Activated CD8-positive, alpha-beta T cell treated with anti-CD3 and anti-CD28 coated beads, Interleukin-2, amount 10 ng/mL, durations not matched to agents 7 days and 5 days (primary cell): Measurements from ENCODE around the gene TBRG4. TPM values are rescaled to one million over a fixed set of nuclear protein-coding genes. Genes with fewer than 3 reads are reported as not detected.
A peak's percentile ranks its signal among the peaks of the same experiment; 100 is the strongest.

ENCODE experiments used
- ATAC-seq: fragments of 150-1000 bp; cut with Tn5 transposase; one replicate; pipeline ENCODE4 v1.10.0; 2021; ENCODE audit warnings: moderate library complexity
- CTCF ChIA-PET: fragments of 350-600 bp; sonication (Branson Sonifier 250); formaldehyde crosslinking; loops from one replicate; lab custom pipeline; 2021; ENCODE audit warnings: antibody characterized with exemption; lab: Charles Lee
- POLR2A ChIA-PET: fragments of 350-600 bp; sonication (Branson Sonifier 250); formaldehyde crosslinking; loops from one replicate; lab custom pipeline; 2021; ENCODE audit warnings: antibody characterized with exemption; lab: Charles Lee
- DNase-seq: peaks from one replicate; pipeline ENCODE4 v3.0.0-alpha.2; 2020
- H3K27ac Mint-ChIP-seq: one replicate; pipeline ENCODE4 v1.8.0; 2021; ENCODE audit warnings: mild to moderate bottlenecking, mixed read lengths
- H3K27me3 Mint-ChIP-seq: one replicate; pipeline ENCODE4 v1.8.0; 2021; ENCODE audit warnings: low read depth, mixed read lengths
- H3K36me3 Mint-ChIP-seq: one replicate; pipeline ENCODE4 v1.8.0; 2021; ENCODE audit warnings: low read depth, mixed read lengths
- H3K4me1 Mint-ChIP-seq: one replicate; pipeline ENCODE4 v1.8.0; 2021; ENCODE audit warnings: low read depth, mixed read lengths
- H3K4me3 Mint-ChIP-seq: one replicate; pipeline ENCODE4 v1.8.0; 2021; ENCODE audit warnings: mild to moderate bottlenecking, mixed read lengths
- H3K9me3 Mint-ChIP-seq: one replicate; pipeline ENCODE4 v1.8.0; 2022; ENCODE audit warnings: mixed read lengths; ENCODE audit not compliant: insufficient read depth
- total RNA-seq, 2 experiments: library from RNA; stranded (reverse); gene quantifications; one replicate each; pipeline ENCODE4 v1.2.3, GENCODE V29; 2021

TBRG4 gene
- total RNA-seq, 2 experiments from 2014 or later, result 133 to 137 TPM

DNA sequence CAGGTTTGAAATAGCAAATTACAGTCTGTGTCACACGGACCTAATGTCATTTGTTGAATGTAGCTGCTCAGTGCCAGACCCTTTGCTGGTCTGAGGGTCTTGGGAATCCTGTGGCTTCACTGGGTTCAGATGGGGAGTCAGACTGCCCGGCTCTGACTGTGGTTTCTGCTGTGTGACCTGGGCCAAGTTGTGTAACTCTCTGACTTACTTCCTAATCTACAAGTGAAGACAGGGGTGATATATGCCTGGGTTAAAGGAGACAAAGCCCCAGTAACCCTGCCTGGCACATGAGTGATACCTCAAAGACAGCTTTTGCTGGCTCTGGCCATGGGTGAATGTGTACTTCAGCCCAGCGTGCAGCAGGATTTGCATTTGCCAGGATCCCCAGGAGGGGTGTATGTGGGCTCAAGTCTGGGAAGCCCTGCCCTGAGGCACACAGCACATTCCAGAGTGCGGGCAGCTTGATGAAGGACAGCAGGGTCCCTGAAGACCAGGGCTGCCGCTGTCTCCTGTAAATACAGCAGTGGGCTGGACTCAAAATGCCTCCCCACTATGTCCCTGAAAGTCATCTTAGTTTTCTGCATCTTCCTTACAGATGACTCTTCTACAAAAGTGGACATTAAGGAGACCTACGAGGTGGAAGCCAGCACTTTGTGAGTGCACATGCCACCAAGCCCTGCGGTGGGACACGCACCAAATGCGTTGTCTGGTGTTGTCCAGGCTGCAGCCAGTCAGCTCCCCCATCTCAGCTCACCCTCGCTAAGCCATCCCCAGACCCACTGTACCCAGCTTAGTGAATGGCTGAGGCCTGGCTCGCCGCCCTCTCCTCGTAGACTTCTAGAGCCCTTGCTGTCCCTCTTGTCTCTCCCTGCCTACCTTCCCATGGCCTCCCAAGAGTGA is 39.1 kb downstream of the TBRG4 start:
- Mint-ChIP-seq H3K27me3 (no peaks in the 10 kb centered on the region), H3K9me3 (no peaks in the 10 kb centered on the region), H3K27ac (peak overlapping the region; percentile 44), H3K4me3 (no peak overlapping the region), H3K36me3 (peaks cover 66% of the 10 kb centered on the region), H3K4me1 (peaks cover 18% of the 10 kb centered on the region)
- DNase-seq, result no peak
- POLR2A ChIA-PET, result interaction anchor here (1.0 kb wide), 1 partner anchor 8 kb away, joined by 3 read pairs; no protein-coding TSS in a partner anchor
- CTCF ChIA-PET, result interaction anchor here (0.7 to 2.6 kb wide), 3 partner anchors 63 to 99 kb away, joined by 3 to 10 read pairs (median 5); no protein-coding TSS in a partner anchor
- ATAC-seq, result no peak

DNA sequence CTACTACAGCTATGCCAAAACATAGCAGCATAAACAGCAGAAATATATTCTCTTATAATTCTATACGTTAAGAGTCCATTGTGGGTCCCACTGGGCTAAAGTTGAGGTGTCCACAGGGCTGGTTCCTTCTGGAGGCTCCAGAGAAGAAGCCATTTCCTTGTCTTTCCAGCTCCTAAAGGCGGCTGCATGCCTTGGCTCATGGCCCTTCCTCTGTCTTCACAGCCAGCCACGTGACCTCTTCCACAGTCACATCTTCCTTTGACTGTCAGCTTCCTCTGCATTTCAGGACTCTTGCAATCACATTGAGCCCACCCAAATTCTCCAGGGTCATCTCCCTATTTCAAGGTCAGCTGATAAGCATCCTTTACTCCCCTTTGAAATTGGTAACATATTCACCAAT is 40.0 kb downstream of the TBRG4 start:
- Mint-ChIP-seq H3K9me3 (no peaks in the 10 kb centered on the region), H3K4me3 (no peak overlapping the region), H3K4me1 (peaks cover 18% of the 10 kb centered on the region), H3K36me3 (peaks cover 62% of the 10 kb centered on the region), H3K27ac (no peak overlapping the region), H3K27me3 (no peaks in the 10 kb centered on the region)
- ATAC-seq, result no peak
- ChIA-PET CTCF (interaction anchor here (1.0 to 2.6 kb wide), 3 partner anchors 18 to 99 kb away, joined by 3 to 10 read pairs (median 3); no protein-coding TSS in a partner anchor), POLR2A (interaction anchor here (1.0 kb wide), 1 partner anchor 9 kb away, joined by 3 read pairs; no protein-coding TSS in a partner anchor)
- DNase-seq, result no peak

DNA sequence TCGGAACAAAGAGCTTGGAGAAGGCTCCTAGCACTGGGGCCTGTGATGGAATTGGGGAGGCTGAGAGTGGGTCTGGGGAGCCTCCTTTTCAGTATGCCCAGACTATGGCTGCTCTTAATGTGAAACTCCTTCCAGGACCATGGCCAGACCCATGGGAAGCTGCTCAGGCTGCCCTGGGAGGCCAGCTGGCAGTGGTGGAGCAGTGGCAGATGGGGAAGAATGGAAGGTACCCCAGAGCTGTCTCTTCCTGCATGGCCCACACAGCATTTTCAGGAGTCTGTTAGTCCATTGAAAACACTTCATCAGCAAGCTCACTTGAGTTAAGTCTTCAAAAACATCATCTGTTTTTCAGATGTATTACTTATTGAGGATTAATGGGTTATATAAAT is 41.2 kb downstream of the TBRG4 start:
- no peaks in the 10 kb centered on the region for H3K9me3 Mint-ChIP-seq
- H3K36me3 Mint-ChIP-seq, result peaks cover 65% of the 10 kb centered on the region
- ChIA-PET CTCF (interaction anchor here (1.0 to 1.3 kb wide), 3 partner anchors 66 to 98 kb away, joined by 3 read pairs; no protein-coding TSS in a partner anchor), POLR2A (interaction anchor here (1.0 kb wide), 1 partner anchor 30 kb away, joined by 3 read pairs; no protein-coding TSS in a partner anchor)
- no peak overlapping the region for H3K27ac Mint-ChIP-seq
- no peak overlapping the region for H3K4me3 Mint-ChIP-seq
- H3K27me3 Mint-ChIP-seq, result no peaks in the 10 kb centered on the region
- peaks cover 24% of the 10 kb centered on the region for H3K4me1 Mint-ChIP-seq
- ATAC-seq (no peak), DNase-seq (no peak)

DNA sequence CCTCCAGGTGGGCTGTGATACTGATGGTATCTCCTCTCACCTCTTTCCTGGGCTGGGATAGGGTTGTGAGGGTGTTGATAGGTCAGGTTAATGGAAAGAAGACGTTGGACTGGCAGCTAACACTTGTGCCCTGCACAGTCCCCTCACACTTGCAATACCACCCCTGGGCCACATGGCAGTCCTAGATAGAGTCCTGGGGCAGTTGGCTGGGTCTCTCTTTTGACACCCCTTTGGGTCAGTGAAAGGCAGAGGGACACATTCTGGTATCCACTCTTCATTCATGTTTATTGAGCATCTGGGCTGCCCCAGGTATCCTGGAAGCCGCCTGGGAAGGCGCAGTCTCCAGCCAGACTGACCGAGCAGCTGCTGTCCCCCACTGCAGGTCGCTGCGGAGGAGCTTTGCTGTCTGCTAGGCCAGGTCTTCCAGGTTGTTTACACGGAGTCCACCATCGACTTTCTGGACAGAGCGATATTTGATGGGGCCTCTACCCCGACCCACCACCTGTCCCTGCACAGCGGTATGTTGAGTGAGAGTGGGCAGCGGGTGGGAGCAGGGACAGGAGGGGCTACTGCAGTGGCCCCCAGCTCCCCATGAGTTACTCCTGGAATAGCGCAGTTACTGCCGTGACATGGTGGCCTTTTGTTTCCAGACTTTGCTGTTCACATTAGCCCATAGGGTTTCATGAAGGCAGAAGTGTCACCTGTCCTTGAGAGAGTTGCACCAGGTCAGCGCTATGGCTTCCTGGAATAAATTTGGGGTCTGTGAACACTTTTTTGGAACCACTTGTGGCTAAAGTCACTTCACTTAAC is 41.8 kb downstream of the TBRG4 start:
- Mint-ChIP-seq H3K27me3 (no peaks in the 10 kb centered on the region), H3K4me3 (no peak overlapping the region), H3K27ac (no peak overlapping the region), H3K4me1 (peaks cover 24% of the 10 kb centered on the region), H3K36me3 (peaks cover 64% of the 10 kb centered on the region), H3K9me3 (no peaks in the 10 kb centered on the region)
- DNase-seq, result no peak
- peak; percentile 48 for ATAC-seq
- CTCF ChIA-PET, result interaction anchor here (1.0 to 1.3 kb wide), 3 partner anchors 18 to 97 kb away, joined by 3 read pairs; no protein-coding TSS in a partner anchor
- POLR2A ChIA-PET, result interaction anchor here (1.0 kb wide), 1 partner anchor 30 kb away, joined by 3 read pairs; no protein-coding TSS in a partner anchor

DNA sequence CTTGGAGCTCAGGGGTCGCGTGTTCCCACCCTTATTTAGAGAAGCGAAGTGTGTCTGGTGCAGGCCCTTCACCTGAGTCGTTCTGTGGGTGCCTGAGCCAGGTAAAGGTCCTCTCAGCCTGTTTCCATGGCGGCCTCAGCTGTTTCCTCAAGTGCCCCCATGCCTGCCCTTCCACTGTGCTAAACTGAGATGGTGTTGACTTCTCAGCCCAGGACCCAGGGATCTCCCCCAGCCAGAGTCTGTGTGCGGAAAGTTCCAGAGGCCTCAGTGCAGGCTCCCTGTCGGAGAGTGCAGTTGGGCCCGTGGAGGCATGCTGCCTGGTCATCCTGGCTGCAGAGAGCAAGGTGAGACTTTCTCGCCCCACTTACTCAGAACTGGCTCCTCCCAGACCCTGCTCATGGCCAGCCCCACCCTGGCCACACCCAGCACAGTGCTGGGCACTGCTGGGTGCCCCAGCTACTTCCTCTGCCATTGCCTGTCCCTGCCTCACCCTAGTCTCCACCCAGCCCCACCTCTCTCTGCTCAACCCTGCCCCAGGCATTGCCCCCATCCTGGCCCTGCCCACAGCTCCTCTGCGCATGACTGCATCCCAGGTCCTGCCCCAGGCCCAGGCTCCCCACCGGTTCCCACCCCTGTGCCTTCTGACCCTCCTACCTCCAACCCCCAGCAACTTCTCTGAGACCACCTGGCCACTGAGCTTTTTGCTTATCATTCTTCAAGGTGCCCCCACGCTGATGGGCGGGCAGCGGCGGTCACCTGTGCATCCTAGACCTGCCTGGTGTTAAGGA is 43.1 kb downstream of the TBRG4 start:
- peak overlapping the region; percentile 46 for H3K27ac Mint-ChIP-seq
- no peak overlapping the region for H3K4me3 Mint-ChIP-seq
- ChIA-PET CTCF (interaction anchor here (0.7 to 1.3 kb wide), 2 partner anchors 19 to 95 kb away, joined by 3 to 4 read pairs; no protein-coding TSS in a partner anchor), POLR2A (no interaction called here)
- H3K36me3 Mint-ChIP-seq, result peaks cover 67% of the 10 kb centered on the region
- no peaks in the 10 kb centered on the region for H3K27me3 Mint-ChIP-seq
- no peaks in the 10 kb centered on the region for H3K9me3 Mint-ChIP-seq
- ATAC-seq (no peak), DNase-seq (no peak)
- peaks cover 24% of the 10 kb centered on the region for H3K4me1 Mint-ChIP-seq

DNA sequence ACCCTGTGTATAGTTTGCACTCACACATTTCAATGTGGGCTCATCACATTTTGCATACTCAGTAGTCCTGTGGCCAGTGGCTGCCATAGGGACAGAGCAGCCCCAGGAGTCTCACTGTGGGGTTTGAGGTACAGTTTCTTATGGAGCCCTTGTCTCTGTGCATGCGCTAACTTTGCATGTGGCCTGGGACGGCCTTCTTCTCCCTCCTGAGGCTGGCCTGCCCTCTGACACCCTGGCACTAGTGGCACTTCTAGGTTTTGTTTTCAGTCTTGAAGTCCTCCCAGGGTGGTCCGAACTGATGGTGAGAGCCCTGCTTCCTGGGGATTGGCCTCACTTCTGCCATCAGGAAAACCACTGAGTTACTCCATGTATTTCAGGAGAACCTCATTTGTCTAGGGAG is 43.9 kb downstream of the TBRG4 start:
- no peaks in the 10 kb centered on the region for H3K9me3 Mint-ChIP-seq
- ChIA-PET POLR2A (no interaction called here), CTCF (no interaction called here)
- ATAC-seq (no peak), DNase-seq (no peak)
- H3K27me3 Mint-ChIP-seq, result no peaks in the 10 kb centered on the region
- H3K27ac Mint-ChIP-seq, result no peak overlapping the region
- peaks cover 26% of the 10 kb centered on the region for H3K4me1 Mint-ChIP-seq
- H3K4me3 Mint-ChIP-seq, result no peak overlapping the region
- H3K36me3 Mint-ChIP-seq, result peaks cover 65% of the 10 kb centered on the region

DNA sequence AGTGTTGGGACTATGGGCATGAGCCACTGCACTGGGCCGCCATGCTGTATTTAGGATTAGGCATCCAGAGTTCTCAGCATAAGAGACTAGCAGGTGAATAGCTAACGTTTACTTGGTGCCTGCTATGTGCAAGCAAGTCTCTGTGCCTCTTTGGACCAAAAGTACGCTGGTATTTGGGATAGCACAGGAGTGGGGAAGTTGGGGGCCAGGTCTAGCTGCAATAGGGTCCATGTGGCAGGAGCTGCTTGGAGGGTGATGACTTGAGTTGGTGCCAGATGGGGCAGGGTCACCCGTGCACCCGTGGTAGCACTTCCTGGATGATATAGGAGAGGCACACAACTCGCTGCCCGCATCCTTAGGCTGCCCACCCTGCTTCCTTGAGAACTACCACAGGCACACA is 45.1 kb downstream of the TBRG4 start:
- no peak overlapping the region for H3K27ac Mint-ChIP-seq
- no peak overlapping the region for H3K4me3 Mint-ChIP-seq
- ATAC-seq (no peak), DNase-seq (no peak)
- no peaks in the 10 kb centered on the region for H3K27me3 Mint-ChIP-seq
- CTCF ChIA-PET, result no interaction called here
- H3K4me1 Mint-ChIP-seq, result peaks cover 32% of the 10 kb centered on the region
- peaks cover 64% of the 10 kb centered on the region for H3K36me3 Mint-ChIP-seq
- POLR2A ChIA-PET, result no interaction called here
- H3K9me3 Mint-ChIP-seq, result no peaks in the 10 kb centered on the region

DNA sequence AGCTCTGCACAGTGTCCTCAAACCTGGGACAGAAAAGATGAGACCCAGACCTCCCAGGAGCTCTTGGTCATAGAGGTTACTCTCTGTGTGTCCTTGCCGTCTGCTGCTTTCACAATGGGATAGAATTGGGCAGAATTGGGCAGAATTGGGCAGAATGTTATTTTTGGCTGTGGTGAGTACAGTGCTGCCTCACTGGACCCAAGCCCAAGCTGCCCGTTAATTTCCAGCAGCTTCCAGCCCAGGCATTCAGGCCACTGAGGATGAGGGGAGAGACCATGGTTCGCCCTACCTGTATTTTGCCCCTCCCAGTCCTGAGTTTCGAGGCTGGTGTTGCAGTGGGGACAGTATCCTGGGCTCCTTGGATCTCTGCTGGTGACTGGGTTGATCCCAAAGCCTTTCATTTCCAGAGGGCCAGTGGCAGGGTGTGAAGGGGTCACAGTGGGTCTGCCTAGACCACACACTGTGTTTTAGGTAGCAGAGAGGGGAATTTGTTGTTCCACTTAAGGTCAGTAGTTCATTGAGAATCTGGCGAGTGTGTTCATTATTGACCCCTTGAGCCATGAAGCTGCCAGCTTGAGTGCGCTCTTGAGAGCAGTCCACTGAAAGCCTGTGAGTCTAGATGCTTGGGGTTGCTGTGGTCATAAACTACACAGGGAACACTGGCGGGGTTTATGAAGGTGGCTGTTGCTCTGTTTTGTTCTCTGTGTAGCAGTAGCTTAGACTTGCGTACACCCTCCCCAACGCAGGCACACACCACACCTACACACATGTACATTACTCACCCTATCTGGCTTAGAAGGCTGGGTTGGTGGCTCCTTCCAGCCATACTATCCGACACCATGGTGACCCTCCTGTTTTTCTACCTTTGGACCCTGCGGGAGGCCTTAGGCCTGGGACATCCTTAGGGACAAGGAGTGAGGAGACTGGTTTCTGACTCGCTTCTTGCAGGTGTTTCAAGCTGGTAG is 46.2 kb downstream of the TBRG4 start:
- ChIA-PET POLR2A (no interaction called here), CTCF (no interaction called here)
- DNase-seq (no peak), ATAC-seq (no peak)
- Mint-ChIP-seq H3K27me3 (no peaks in the 10 kb centered on the region), H3K27ac (no peak overlapping the region), H3K4me3 (no peak overlapping the region), H3K9me3 (no peaks in the 10 kb centered on the region), H3K4me1 (peaks cover 40% of the 10 kb centered on the region), H3K36me3 (peaks cover 72% of the 10 kb centered on the region)

DNA sequence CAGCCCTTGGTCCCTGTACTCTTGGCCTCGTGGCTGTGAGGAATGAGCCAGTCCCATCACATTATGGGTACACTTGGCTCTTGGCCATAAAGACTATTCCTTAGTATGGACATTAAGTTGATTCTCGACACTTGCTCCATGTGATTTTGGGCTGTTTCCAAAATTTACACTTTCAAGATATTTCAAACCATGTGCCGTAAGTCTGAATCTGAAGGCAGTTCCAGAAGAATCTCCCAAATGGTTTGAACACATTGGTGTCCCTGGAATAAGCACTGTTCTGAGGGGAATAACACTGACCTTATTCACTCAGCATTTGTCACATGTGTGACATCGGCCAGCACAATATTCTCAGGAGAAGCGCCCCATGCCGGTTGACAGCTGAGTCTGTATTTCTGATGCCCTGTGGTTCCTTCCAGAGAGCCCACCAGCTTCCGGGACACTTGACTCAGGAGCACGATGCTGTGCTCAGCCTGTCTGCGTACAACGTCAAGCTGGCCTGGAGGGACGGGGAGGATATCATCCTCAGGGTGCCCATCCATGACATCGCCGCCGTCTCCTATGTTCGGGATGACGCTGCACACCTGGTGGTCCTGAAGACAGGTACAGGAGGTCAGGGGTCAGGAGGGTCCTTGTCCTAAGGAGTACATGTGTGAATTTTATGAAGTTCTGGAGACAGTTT is 47.3 kb downstream of the TBRG4 start:
- Mint-ChIP-seq H3K36me3 (peaks cover 66% of the 10 kb centered on the region), H3K9me3 (no peaks in the 10 kb centered on the region), H3K4me1 (peaks cover 40% of the 10 kb centered on the region), H3K27ac (no peak overlapping the region), H3K27me3 (no peaks in the 10 kb centered on the region), H3K4me3 (no peak overlapping the region)
- no peak for ATAC-seq
- DNase-seq, result no peak
- POLR2A ChIA-PET, result no interaction called here
- CTCF ChIA-PET, result no interaction called here
